ENCODE data around the gene FARP2.

- TF ChIP-seq CTCF (tag by site-specific recombination; IDR thresholded peaks at IDR 0.05): no peak
- TF ChIP-seq ZNF121 (tag by site-specific recombination; IDR thresholded peaks at IDR 0.05): no peak
- TF ChIP-seq REPIN1 (tag by site-specific recombination; IDR thresholded peaks at IDR 0.05; ENCODE audit: low read depth): no peak
- no peak for TF ChIP-seq SP3 (tag by site-specific recombination; IDR thresholded peaks at IDR 0.05)
- no peak for TF ChIP-seq ZNF350 (tag by site-specific recombination; IDR thresholded peaks at IDR 0.05)
- no peak for TF ChIP-seq PBX3 (CRISPR knock-in tag; IDR thresholded peaks at IDR 0.05)
- no peak for TF ChIP-seq ZBTB21 (tag by site-specific recombination; IDR thresholded peaks at IDR 0.05)
These were observed 185.6 kb downstream of the FARP2 start for GRCh38 chr2:241541564-241542277.

Data from HEK293 (cell line).